Skeletal muscle cell (primary cell): ENCODE results near the gene TFB2M.
A peak's percentile ranks its signal among the peaks of the same experiment; 100 is the strongest.
"Not testable (repeated sequence)": the region's sequence is repeated elsewhere in the genome, so short reads cannot be mapped to it uniquely, and the experiment has no call there.

ENCODE experiments used
- DNase-seq: peaks from one replicate; pipeline ENCODE4 v3.0.0-alpha.2; 2010; ENCODE audit warnings: low read depth
- H3K4me3 ChIP-seq: 2 replicates; pipeline ENCODE4 v1.5.1; 2011; ENCODE audit warnings: low read depth, mild to moderate bottlenecking, control low read depth, low read length, moderate library complexity

The TFB2M gene

GRCh38 chr1:246583448-246584185 lies 17.6 kb upstream of the TFB2M start:
- no peak overlapping the region for H3K4me3 ChIP-seq
- no peak for DNase-seq

GRCh38 chr1:246583056-246583440 lies 17.0 kb upstream of the TFB2M start:
- no peak for DNase-seq
- H3K4me3 ChIP-seq, result no peak overlapping the region

- H3K4me3 ChIP-seq, result no peak overlapping the region
- no peak for DNase-seq
Observed at GRCh38 chr1:246582301-246583055, 16.4 kb upstream of the TFB2M start.

GRCh38 chr1:246580497-246581370 lies 14.7 kb upstream of the TFB2M start:
- H3K4me3 ChIP-seq, result no peak overlapping the region
- DNase-seq, result no peak

DNA sequence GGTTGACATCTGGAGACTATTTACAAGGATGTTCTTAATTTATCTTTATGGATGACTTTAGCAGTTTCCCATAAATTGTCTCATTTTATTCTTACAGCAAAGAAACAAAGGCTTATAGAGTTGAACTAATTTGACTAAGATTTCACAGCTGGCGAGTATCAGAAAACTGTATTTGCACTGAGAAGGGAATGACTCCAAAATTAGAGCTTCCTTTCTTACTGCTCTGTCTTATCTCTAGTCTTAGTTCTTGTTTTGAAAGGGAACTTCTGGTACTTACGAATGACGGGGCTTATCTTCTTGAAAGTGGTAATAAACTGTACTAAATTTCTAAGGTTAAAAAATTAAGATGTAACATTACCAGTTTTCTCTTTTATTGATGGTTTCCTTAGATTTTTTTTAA lies 13.8 kb upstream of the TFB2M start:
- no peak for DNase-seq
- H3K4me3 ChIP-seq, result no peak overlapping the region

GRCh38 chr1:246577720-246578106 lies 11.7 kb upstream of the TFB2M start:
- DNase-seq, result no peak
- H3K4me3 ChIP-seq, result no peak overlapping the region

DNA sequence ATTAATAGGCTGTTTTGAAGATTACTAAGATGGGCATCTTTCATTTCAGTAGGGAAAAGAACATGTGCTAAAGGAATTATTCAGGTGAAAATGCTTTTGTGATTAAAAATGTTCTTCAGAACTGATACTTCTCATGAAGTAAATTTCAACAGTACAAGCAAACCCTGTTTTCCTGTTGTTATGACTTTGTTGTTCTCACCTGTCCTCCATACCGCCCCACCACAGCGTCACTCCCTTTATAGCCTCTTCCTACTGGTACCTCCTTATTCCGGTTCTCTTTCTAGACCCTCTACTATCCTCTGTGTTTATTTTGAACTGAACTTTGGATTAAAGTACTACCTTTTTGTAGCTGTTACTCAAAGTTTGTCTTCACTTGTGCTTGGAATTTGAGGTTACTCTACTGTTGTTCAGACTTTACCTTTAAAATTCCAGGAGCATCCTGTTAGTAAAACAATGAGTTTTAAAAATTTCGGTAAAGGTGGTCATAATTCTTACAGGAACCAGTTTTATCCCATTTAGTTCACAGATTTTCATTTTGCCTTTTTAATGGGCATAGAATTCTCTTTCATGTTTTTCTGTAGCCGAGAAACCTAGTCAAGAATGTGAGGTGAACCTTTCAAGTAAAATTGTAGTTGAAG lies 11.1 kb upstream of the TFB2M start:
- H3K4me3 ChIP-seq, result no peak overlapping the region
- no peak for DNase-seq

DNA sequence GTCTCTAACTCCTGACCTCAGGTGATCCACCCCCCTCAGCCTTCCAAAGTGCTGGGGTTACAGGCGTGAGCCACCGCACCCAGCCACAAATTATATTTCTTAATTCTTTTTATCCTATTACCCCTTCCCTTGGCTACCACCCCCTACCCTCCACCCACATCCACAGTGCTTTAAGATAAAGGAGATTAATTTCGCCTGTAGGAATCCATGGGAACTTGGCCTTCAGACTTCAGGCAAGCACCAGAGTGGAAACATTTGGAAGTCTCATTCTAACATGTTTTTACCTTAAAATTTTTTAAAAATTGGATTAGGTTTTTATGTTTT lies 10.6 kb upstream of the TFB2M start:
- DNase-seq, result no peak
- H3K4me3 ChIP-seq, result no peak overlapping the region

DNA sequence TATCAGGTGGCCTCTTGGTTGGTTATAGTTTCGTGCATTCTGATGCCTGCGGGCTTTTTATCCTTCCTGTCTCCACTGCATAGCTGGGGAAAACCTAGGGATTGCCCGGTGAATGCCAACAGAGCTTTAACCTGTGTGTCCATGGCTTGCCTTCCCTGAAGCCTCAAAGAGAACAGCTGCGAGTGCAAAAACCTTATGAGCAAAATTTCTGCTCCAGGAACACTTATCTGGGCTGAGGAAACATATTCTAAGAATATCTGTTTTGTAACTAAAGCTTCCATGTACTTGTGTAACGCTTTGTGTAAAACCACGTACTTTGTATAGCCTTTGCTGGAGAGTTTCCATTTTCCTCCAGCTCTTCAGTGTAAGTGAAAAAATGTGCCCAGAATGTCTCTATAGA lies 7.4 kb upstream of the TFB2M start:
- no peak for DNase-seq
- H3K4me3 ChIP-seq, result no peak overlapping the region

DNA sequence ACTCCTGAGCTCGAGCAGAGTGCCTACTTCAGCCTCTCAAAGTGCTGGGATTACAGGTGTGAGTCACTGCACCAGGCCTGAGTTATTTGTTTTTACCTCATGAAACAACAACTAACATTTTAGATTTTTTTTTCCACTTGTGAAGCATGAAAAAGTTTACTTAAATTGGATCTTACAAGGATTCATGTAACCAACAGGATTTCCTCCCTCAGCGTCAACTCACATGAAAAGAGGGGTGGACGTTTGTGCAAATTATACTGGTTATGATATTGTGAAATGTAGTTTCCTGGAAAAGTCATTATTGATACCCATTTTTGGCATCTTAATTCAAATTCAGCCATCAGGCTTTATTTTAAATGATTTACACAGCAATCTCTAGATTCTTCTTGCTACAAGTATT lies 6.7 kb upstream of the TFB2M start:
- no peak overlapping the region for H3K4me3 ChIP-seq
- DNase-seq, result no peak

- no peak overlapping the region for H3K4me3 ChIP-seq
- no peak for DNase-seq
Observed at GRCh38 chr1:246571953-246572352, 5.9 kb upstream of the TFB2M start.

GRCh38 chr1:246571309-246571708 lies 5.2 kb upstream of the TFB2M start:
- DNase-seq, H3K4me3 ChIP-seq: not testable (repeated sequence)

DNA sequence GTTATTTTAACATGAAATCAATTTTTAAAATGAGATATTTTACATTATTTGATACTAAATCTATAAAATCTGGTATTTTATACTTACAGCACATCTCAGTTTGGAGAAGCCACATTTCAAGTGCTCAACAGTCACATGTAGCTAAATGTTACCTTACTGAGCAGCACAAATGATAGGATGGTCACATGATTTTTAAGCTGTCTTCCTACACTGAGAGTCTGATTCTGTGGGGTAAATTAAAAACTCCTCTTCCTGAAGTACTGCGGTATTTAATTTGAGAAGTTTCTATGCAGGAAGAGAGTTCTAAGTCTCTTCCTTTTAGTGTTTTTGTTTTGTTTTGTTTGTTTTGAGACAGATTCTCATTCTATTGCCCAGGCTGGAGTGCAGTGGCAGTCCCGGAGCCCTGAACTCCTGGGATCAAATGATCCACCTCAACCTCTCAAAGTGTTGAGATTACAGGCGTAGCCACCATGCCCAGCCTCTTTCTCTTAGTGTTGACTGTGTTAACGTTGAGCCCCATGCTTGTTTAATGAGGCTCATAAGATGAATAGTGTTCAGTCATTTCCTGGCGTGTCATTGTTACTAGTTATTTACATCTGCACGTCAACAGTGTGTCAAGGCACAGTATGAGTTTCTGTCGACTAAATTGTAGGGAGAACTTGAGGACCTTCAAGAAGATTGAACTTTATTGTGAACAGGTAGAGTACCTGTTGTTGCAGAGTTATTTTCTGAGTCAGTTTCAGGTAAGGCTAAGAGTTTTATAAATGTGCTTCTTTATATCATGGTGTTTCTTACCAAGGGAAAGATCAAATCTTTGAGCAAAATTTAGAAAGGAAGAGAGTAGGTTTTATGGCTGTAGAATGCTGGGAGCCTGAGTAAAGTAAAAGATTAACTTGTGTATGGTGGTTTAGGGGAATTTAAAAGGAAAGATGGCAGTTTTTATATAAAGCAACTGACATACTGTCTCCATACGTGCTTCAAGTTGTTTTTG lies 3.5 kb upstream of the TFB2M start:
- no peak overlapping the region for H3K4me3 ChIP-seq
- no peak for DNase-seq

GRCh38 chr1:246567646-246568235 lies 1.7 kb upstream of the TFB2M start:
- no peak for DNase-seq
- H3K4me3 ChIP-seq, result peak overlapping the region; percentile 94

GRCh38 chr1:246566813-246567645 lies 968 bp upstream of the TFB2M start:
- H3K4me3 ChIP-seq, result peak overlapping the region; percentile 94
- DNase-seq, result no peak

DNA sequence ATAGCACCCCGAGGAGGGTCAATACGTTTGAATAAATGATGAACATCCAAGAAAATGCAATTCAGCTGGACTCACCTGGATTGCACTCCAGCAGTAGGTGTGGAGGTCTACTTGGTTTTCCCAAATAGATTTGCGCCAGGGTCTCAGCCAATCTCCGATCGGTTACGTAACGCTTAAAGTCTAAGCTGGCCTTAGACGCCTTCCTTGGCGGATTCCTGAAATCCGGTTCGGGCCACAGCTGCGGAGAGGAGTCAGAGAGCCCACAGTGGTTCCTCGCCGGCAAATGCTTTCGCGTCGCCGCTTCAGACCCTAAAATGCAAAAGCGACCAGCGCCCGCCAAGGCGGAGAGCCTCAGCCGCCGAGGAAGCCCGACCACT lies 322 bp downstream of the TFB2M start:
- DNase-seq, result no peak
- peak overlapping the region; percentile 94 for H3K4me3 ChIP-seq

DNA sequence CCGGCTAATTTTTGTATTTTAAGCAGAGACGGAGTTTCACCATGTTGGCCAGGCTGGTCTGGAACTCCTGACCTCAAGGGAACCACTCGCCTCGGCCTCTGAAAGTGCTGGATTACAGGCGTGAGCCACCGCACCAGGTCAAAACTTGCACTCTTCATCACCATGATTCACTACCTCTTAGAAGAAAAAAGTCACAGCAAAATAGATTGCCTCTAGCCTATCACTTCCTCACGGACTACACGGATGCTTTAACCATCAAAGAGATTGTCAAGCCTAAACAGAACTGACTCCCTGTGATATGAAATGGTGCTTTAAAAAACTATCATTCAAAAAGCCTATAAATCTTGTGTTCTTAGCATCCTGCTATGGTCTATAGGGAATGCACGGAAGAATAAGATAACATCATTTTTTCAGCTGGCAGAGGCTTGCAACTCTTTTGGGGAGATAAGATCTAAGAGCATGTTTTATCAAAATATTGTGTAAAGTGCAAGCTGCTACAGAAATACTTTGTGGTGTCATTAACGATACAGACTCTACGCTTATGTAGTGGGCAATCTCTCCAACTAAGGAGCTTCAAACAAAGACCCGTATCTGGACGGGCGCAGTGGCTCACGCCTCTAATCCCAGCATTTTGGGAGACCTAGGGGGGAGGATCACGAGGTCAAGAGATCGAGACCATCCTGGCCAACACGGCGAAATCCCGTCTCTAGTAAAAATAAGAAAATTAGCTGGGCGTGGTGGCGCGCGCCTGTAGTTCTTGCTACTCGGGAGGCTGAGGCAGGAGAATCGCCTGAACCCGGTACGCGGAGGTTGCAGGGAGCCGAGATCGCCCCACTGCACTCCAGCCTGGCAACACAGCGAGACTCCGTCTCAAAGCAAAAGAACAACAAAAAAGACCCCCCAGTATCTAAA lies 966 bp downstream of the TFB2M start:
- peak overlapping the region; percentile 94 for H3K4me3 ChIP-seq
- no peak for DNase-seq
